ENCODE data around the gene LSM14A. TPM values are rescaled to one million over a fixed set of nuclear protein-coding genes. Genes with fewer than 3 reads are reported as not detected.
"Not testable (repeated sequence)": the region's sequence is repeated elsewhere in the genome, so short reads cannot be mapped to it uniquely, and the experiment has no call there.

LSM14A gene
- total RNA-seq, 4 donors from 2014 or later: 90.8 to 163 (median 111) TPM

GRCh38 chr19:34213283-34213682 is 41.0 kb downstream of the LSM14A start:
- intact Hi-C loops (cut with DNase I; ENCODE audit: low total_unique reads): no loop called here
- H3K4me3 ChIP-seq (ENCODE audit: low read depth, poor library complexity, severe bottlenecking): no peak overlapping the region
- no peak for DNase-seq (ENCODE audit: low spot score in 2 of 2)
- WGBS, 2 donors: 90 to 94% methylated on average over 2 of the region's 2 CpGs
- no peak for TF ChIP-seq CTCF (IDR thresholded peaks at IDR 0.05)
- no peak for TF ChIP-seq POLR2A (IDR thresholded peaks at IDR 0.05)

DNA sequence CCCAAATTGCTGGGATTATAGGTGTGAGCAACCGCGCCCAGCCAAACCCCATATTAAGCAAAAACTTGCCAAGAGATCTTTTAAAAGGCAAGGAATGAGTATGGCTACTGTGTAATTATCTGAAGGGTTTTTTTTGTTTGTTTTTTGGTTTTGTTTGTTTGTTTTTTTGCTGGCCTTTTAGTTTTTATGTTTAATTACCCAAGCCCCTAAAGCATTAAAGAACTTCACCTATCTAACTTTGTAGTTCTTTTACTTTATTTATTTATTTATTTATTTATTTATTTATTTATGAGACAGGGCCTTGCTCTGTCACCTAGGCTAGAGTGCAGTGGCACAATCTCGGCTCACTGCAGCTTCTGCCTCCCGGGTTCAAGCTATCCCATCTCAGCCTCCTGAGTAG is 41.7 kb downstream of the LSM14A start:
- TF ChIP-seq CTCF (IDR thresholded peaks at IDR 0.05) (no peak), POLR2A (IDR thresholded peaks at IDR 0.05) (no peak)
- intact Hi-C loops (cut with DNase I; ENCODE audit: low total_unique reads): no loop called here
- no peak for DNase-seq (ENCODE audit: low spot score in 2 of 2)
- WGBS, 2 donors: 96 to 99% methylated on average over 4 of the region's 4 CpGs
- H3K4me3 ChIP-seq (ENCODE audit: low read depth, poor library complexity, severe bottlenecking): no peak overlapping the region

- 94 to 95% methylated on average over 3 of the region's 3 CpGs for WGBS, 2 donors
- TF ChIP-seq POLR2A (IDR thresholded peaks at IDR 0.05) (no peak), CTCF (IDR thresholded peaks at IDR 0.05) (no peak)
- no peak overlapping the region for H3K4me3 ChIP-seq (ENCODE audit: low read depth, poor library complexity, severe bottlenecking)
- intact Hi-C loops (cut with DNase I; ENCODE audit: low total_unique reads): no loop called here
- no peak for DNase-seq (ENCODE audit: low spot score in 2 of 2)
Observed at GRCh38 chr19:34215006-34215665, 42.8 kb downstream of the LSM14A start.

- DNase-seq (ENCODE audit: low spot score in 2 of 2): no peak
- intact Hi-C loops (cut with DNase I; ENCODE audit: low total_unique reads): no loop called here
- no peak overlapping the region for H3K4me3 ChIP-seq (ENCODE audit: low read depth, poor library complexity, severe bottlenecking)
- WGBS, 2 donors: 94% methylated on average over 3 of the region's 3 CpGs
- TF ChIP-seq POLR2A (IDR thresholded peaks at IDR 0.05) (no peak), CTCF (IDR thresholded peaks at IDR 0.05) (no peak)
Observed at GRCh38 chr19:34215666-34216038, 43.3 kb downstream of the LSM14A start.

- intact Hi-C loops (cut with DNase I; ENCODE audit: low total_unique reads); H3K4me3 ChIP-seq (ENCODE audit: low read depth, poor library complexity, severe bottlenecking); DNase-seq (ENCODE audit: low spot score in 2 of 2): not testable (repeated sequence)
- 79 to 84% methylated on average over 14 of the region's 14 CpGs for WGBS, 2 donors
Observed at GRCh38 chr19:34216745-34217219, 44.5 kb downstream of the LSM14A start.

DNA sequence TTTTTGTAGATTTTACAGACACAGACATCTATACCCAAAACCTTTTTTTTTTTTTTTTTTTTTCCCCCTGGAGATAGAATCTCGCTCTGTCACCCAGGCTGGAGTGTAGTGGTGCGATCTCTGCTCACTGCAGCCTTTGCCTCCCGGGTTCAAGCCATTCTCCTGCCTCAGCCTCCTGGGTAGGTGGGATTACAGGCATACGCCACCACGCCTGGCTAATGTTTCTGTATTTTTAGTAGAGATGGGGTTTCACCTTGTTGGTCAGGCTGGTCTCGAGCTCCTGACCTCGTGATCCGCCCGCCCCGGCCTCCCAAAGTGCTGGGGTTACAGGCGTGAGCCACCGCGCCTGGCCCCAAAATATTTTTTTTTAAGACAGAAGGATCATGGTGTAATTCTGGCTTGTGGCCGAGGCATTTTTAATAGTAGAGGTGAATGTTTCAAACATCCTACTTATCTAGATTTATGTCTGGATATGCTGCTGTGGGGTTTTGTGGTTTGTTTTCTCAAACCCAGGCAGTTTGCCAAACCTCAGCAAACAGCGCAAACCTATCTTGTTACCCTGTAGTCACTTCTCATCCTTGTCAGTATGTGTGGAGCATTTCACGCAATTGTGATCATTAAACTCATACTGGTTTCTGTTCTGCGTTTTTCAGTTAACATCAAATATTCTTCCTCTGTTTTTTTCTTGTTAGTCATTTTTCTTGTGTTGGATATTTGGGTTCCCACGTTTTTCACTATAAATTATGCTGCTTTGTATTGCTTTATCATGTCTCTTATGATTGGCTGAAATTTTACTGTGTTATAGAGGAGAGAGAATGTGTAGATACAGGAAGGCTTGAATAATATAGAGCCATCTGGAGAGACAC is 45.9 kb downstream of the LSM14A start:
- intact Hi-C loops (cut with DNase I; ENCODE audit: low total_unique reads): no loop called here
- DNase-seq (ENCODE audit: low spot score in 2 of 2): no peak
- TF ChIP-seq POLR2A (IDR thresholded peaks at IDR 0.05): no peak
- TF ChIP-seq CTCF (IDR thresholded peaks at IDR 0.05): no peak
- WGBS, 2 donors: 79 to 83% methylated on average over 18 of the region's 18 CpGs
- H3K4me3 ChIP-seq (ENCODE audit: low read depth, poor library complexity, severe bottlenecking): no peak overlapping the region

Data from lower leg skin (tissue), 4 donors.